AG10803 (cell line): Measurements from ENCODE around the gene STX1A.

Experiments
- DNase-seq: peaks from one replicate; pipeline ENCODE4 v3.0.0; 2010; ENCODE audit warnings: low read depth
- H3K4me3 ChIP-seq: 2 replicates; pipeline ENCODE4 v1.5.1; 2011; ENCODE audit warnings: mild to moderate bottlenecking, low read length, control low read depth
- CTCF ChIP-seq: conservative IDR thresholded peaks from 2 replicates; pipeline ENCODE4 v1.5.1; 2011; ENCODE audit warnings: mild to moderate bottlenecking, low read length, control low read depth, inconsistent platforms

The STX1A gene

GRCh38 chr7:73652541-73652949 lies 66.9 kb downstream of the STX1A start:
- no peak for TF ChIP-seq CTCF
- DNase-seq: no peak
- H3K4me3 ChIP-seq: no peak overlapping the region

GRCh38 chr7:73650524-73650923 lies 68.9 kb downstream of the STX1A start:
- no peak overlapping the region for H3K4me3 ChIP-seq
- no peak for TF ChIP-seq CTCF
- DNase-seq: no peak

GRCh38 chr7:73649576-73649975 lies 69.9 kb downstream of the STX1A start:
- DNase-seq: no peak
- H3K4me3 ChIP-seq: no peak overlapping the region
- no peak for TF ChIP-seq CTCF
